ENCODE data around the gene FBXL14.

GRCh38 chr12:1588575-1588947 is 5.8 kb downstream of the FBXL14 start:
- no peak for TF ChIP-seq CTCF (IDR thresholded peaks at IDR 0.05)
- no peak for TF ChIP-seq POLR2A (IDR thresholded peaks at IDR 0.05)
- no peak for TF ChIP-seq POLR2AphosphoS5 (IDR thresholded peaks at IDR 0.05)
- no peak for TF ChIP-seq EP300 (IDR thresholded peaks at IDR 0.05)

All from suprapubic skin (tissue), 4 donors.